Measurements from ENCODE around the gene KCNH8.

DNA sequence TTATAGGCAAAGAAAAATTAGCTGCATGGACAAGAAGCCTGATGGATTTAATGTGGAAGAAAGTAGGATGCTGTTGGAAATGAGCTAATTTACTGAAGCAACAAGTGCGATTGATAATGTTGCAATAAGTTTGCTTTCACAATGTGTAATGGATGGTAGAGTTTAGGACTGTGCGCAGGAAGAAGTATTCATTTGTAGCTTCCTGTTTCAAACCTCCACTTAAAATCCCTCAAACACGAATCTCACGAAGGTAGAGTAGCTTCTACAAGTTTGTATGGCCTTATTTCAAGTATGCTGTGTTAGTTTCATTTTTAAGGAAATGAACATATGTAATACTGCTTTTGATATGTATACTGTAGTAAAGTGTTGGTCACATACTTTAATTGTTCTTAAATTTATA lies 42.3 kb downstream of the KCNH8 start:
- TF ChIP-seq TAF1 (IDR thresholded peaks at IDR 0.05; ENCODE audit: low read depth): no peak
- TF ChIP-seq, protein P1, sequence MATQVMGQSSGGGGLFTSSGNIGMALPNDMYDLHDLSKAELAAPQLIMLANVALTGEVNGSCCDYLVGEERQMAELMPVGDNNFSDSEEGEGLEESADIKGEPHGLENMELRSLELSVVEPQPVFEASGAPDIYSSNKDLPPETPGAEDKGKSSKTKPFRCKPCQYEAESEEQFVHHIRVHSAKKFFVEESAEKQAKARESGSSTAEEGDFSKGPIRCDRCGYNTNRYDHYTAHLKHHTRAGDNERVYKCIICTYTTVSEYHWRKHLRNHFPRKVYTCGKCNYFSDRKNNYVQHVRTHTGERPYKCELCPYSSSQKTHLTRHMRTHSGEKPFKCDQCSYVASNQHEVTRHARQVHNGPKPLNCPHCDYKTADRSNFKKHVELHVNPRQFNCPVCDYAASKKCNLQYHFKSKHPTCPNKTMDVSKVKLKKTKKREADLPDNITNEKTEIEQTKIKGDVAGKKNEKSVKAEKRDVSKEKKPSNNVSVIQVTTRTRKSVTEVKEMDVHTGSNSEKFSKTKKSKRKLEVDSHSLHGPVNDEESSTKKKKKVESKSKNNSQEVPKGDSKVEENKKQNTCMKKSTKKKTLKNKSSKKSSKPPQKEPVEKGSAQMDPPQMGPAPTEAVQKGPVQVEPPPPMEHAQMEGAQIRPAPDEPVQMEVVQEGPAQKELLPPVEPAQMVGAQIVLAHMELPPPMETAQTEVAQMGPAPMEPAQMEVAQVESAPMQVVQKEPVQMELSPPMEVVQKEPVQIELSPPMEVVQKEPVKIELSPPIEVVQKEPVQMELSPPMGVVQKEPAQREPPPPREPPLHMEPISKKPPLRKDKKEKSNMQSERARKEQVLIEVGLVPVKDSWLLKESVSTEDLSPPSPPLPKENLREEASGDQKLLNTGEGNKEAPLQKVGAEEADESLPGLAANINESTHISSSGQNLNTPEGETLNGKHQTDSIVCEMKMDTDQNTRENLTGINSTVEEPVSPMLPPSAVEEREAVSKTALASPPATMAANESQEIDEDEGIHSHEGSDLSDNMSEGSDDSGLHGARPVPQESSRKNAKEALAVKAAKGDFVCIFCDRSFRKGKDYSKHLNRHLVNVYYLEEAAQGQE (IDR thresholded peaks at IDR 0.05; ENCODE audit: low read depth): no peak
- TF ChIP-seq RAD21 (IDR thresholded peaks at IDR 0.05; ENCODE audit: low read depth): no peak
- TF ChIP-seq EP300 (IDR thresholded peaks at IDR 0.05; ENCODE audit: borderline replicate concordance): no peak
- TF ChIP-seq YY1 (IDR thresholded peaks at IDR 0.05; ENCODE audit: low read depth): no peak
- no peak for TF ChIP-seq TEAD4 (IDR thresholded peaks at IDR 0.05)
- TF ChIP-seq TCF12 (IDR thresholded peaks at IDR 0.05; ENCODE audit: low read depth): no peak
- no peak for TF ChIP-seq NFIC (IDR thresholded peaks at IDR 0.05)
- TF ChIP-seq CEBPB (IDR thresholded peaks at IDR 0.05): no peak
- no peak for TF ChIP-seq FOXM1 (IDR thresholded peaks at IDR 0.05; ENCODE audit: borderline replicate concordance, low read depth)
